GM23338 (cell line): ENCODE measurements around the gene ZNF513. TPM values are rescaled to one million over a fixed set of nuclear protein-coding genes. Genes with fewer than 3 reads are reported as not detected.

Source experiments
- ATAC-seq: fragments of 200-7000 bp; cut with Tn5 transposase; 3 replicates; pipeline ENCODE4 v1.9.1; 2020
- DNase-seq: peaks from one replicate; pipeline ENCODE4 v3.0.0-alpha.2; 2015; ENCODE audit warnings: low spot score
- H2AFZ ChIP-seq: fragments of 200-600 bp; sonication (generic); 2 replicates; pipeline ENCODE4 v1.8.0; 2016; ENCODE audit warnings: antibody characterized with exemption, mild to moderate bottlenecking, moderate library complexity
- H3F3A ChIP-seq: fragments of 200-600 bp; sonication (generic); replicated peaks from 2 replicates; pipeline ENCODE4 v1.8.0; 2017; ENCODE audit warnings: antibody characterized with exemption, mixed run types, low read depth
- H3K27ac ChIP-seq: fragments of 200-600 bp; sonication (generic); 2 replicates; pipeline ENCODE4 v1.6.1; 2016; ENCODE audit warnings: low read depth
- H3K27me3 ChIP-seq: fragments of 200-600 bp; sonication (generic); 2 replicates; pipeline ENCODE4 v1.8.0; 2016; ENCODE audit warnings: mild to moderate bottlenecking, mixed run types, moderate library complexity; ENCODE audit not compliant: insufficient read depth
- H3K36me3 ChIP-seq: fragments of 200-600 bp; sonication (generic); 2 replicates; pipeline ENCODE4 v1.8.0; 2016; ENCODE audit warnings: mild to moderate bottlenecking; ENCODE audit not compliant: insufficient read depth
- H3K4me1 ChIP-seq: fragments of 200-600 bp; sonication (generic); 2 replicates; pipeline ENCODE4 v1.8.0; 2016; ENCODE audit warnings: mild to moderate bottlenecking, moderate library complexity; ENCODE audit not compliant: insufficient read depth
- H3K4me2 ChIP-seq: fragments of 200-600 bp; sonication (generic); 2 replicates; pipeline ENCODE4 v1.7.1; 2017; ENCODE audit warnings: mixed run types
- H3K4me3 ChIP-seq: fragments of 200-600 bp; sonication (generic); 2 replicates; pipeline ENCODE4 v1.6.1; 2016; ENCODE audit warnings: mixed run types
- H3K79me2 ChIP-seq: fragments of 200-600 bp; sonication (generic); replicated peaks from 2 replicates; pipeline ENCODE4 v1.8.0; 2017; ENCODE audit warnings: mild to moderate bottlenecking; ENCODE audit not compliant: insufficient read depth
- H3K9me2 ChIP-seq: fragments of 200-600 bp; sonication (generic); 2 replicates; pipeline ENCODE4 v1.8.0; 2017; ENCODE audit not compliant: insufficient read depth
- H4K20me1 ChIP-seq: fragments of 200-600 bp; sonication (generic); replicated peaks from 2 replicates; pipeline ENCODE4 v1.8.0; 2017; ENCODE audit warnings: mild to moderate bottlenecking; ENCODE audit not compliant: insufficient read depth
- H3K27ac Mint-ChIP-seq: 2 replicates; pipeline ENCODE4 v1.8.0; 2020; ENCODE audit warnings: inconsistent platforms, mild to moderate bottlenecking, moderate library complexity, mixed read lengths
- H3K27me3 Mint-ChIP-seq: 3 replicates; pipeline ENCODE4 v1.8.0; 2022; ENCODE audit warnings: low read depth, mild to moderate bottlenecking, moderate library complexity, mixed read lengths, inconsistent platforms; ENCODE audit not compliant: insufficient read depth, poor library complexity
- H3K36me3 Mint-ChIP-seq: 3 replicates; pipeline ENCODE4 v1.8.0; 2021; ENCODE audit warnings: low read depth, mild to moderate bottlenecking, inconsistent platforms, moderate library complexity, mixed read lengths
- H3K4me1 Mint-ChIP-seq: 3 replicates; pipeline ENCODE4 v1.8.0; 2020; ENCODE audit warnings: mild to moderate bottlenecking, inconsistent platforms, mixed read lengths
- H3K4me3 Mint-ChIP-seq: 3 replicates; pipeline ENCODE4 v1.8.0; 2021; ENCODE audit warnings: moderate library complexity, mild to moderate bottlenecking, inconsistent platforms, mixed read lengths
- H3K9me3 Mint-ChIP-seq: 3 replicates; pipeline ENCODE4 v1.8.0; 2020; ENCODE audit warnings: moderate library complexity, mild to moderate bottlenecking, inconsistent platforms, mixed read lengths
- CREB1 ChIP-seq: fragments of 250-450 bp; sonication (Bioruptor Pico); IDR thresholded peaks from 2 replicates; pipeline ENCODE4 v1.5.0; 2020; ENCODE audit warnings: low read depth, mild to moderate bottlenecking, moderate library complexity
- CTCF ChIP-seq, 2 experiments: fragments of 200-600 bp in 1 of 2; sonication (generic) in 1 of 2; conservative IDR thresholded peaks; 2 replicates each; pipeline versions ENCODE4 v1.5.1 to v1.6.1; 2016 to 2017; ENCODE audit warnings: antibody characterized with exemption in 2 of 2, low read depth in 2 of 2, mild to moderate bottlenecking in 2 of 2, moderate library complexity in 1 of 2
- EZH2 ChIP-seq: fragments of 200-600 bp; sonication (generic); IDR thresholded peaks from one replicate; pipeline ENCODE4 v1.8.0; 2017; ENCODE audit warnings: antibody characterized with exemption, mild to moderate bottlenecking, low read depth; ENCODE audit not compliant: unreplicated experiment
- EZH2phosphoT487 ChIP-seq: fragments of 200-600 bp; sonication (generic); IDR thresholded peaks from one replicate; pipeline ENCODE4 v1.8.1; 2018; ENCODE audit warnings: antibody characterized with exemption; ENCODE audit not compliant: unreplicated experiment
- JUNB ChIP-seq: IDR thresholded peaks from one replicate; pipeline ENCODE4 v1.6.1; 2016; ENCODE audit warnings: antibody characterized with exemption; ENCODE audit not compliant: unreplicated experiment
- NANOG ChIP-seq: IDR thresholded peaks from 2 replicates; pipeline ENCODE4 v1.6.1; 2016; ENCODE audit warnings: antibody characterized with exemption, borderline replicate concordance
- STAT1 ChIP-seq: IDR thresholded peaks from one replicate; pipeline ENCODE4 v1.6.1; 2016; ENCODE audit warnings: antibody characterized with exemption; ENCODE audit not compliant: unreplicated experiment
- ZNF114 ChIP-seq: fragments of 250-450 bp; sonication (Bioruptor Pico); IDR thresholded peaks from 2 replicates; pipeline ENCODE4 v1.5.0; 2020; ENCODE audit warnings: mild to moderate bottlenecking, moderate library complexity
- ZNF331 ChIP-seq: fragments of 250-450 bp; sonication (Bioruptor Pico); IDR thresholded peaks from 2 replicates; pipeline ENCODE4 v1.5.0; 2020; ENCODE audit warnings: low read depth, mild to moderate bottlenecking, moderate library complexity
- polyA plus RNA-seq: library from polyadenylated mRNA; unstranded; fragments of >200 nt; fragmentation: Nextera tagmentation; extraction: Ambion mirVana; gene quantifications from 2 replicates; pipeline ENCODE4 v1.2.1, GENCODE V29; 2016
- total RNA-seq: library from RNA; depleted of rRNA; stranded (reverse); fragments of >200 nt; shearing (Covaris generic); gene quantifications from 2 replicates; pipeline ENCODE4 v1.2.3, GENCODE V29; 2014
- TF ChIP-seq, protein P1 (sequence below): fragments of 250-450 bp; sonication (Bioruptor Pico); IDR thresholded peaks from 2 replicates; pipeline ENCODE4 v1.5.0; 2020; ENCODE audit warnings: mild to moderate bottlenecking, moderate library complexity
- TF ChIP-seq, protein P2 (sequence below): IDR thresholded peaks from one replicate; pipeline ENCODE4 v1.6.1; 2018; ENCODE audit warnings: antibody characterized with exemption; ENCODE audit not compliant: unreplicated experiment
- TF ChIP-seq, protein P3 (sequence below): IDR thresholded peaks from 2 replicates; pipeline ENCODE4 v1.6.1; 2016; ENCODE audit warnings: antibody characterized with exemption

Gene ZNF513
- total and polyA plus RNA-seq, 2 experiments from 2014 or later: 10.4 to 13.2 TPM

- Histone ChIP-seq H4K20me1 (peaks cover 19% of the 10 kb centered on the region; the same call in 1 of the 2 replicates), H3K4me3 (no peak overlapping the region), H3K4me1 (no peaks in the 10 kb centered on the region), H3F3A (peaks cover 16% of the 10 kb centered on the region), H3K27ac (no peak overlapping the region), H3K27me3 (no peaks in the 10 kb centered on the region), H3K79me2 (peaks cover 6% of the 10 kb centered on the region), H3K36me3 (peaks cover 21% of the 10 kb centered on the region), H3K4me2 (no peak overlapping the region), H3K9me2 (no peaks in the 10 kb centered on the region), H2AFZ (no peak overlapping the region)
- no peaks in the 10 kb centered on the region for H3K9me3 Mint-ChIP-seq
- peaks cover 4% of the 10 kb centered on the region for H3K27me3 Mint-ChIP-seq
- H3K4me3 Mint-ChIP-seq: no peak overlapping the region
- H3K27ac Mint-ChIP-seq: no peak overlapping the region
- no peak for DNase-seq
- peaks cover 3% of the 10 kb centered on the region; the same call in 2 of the 3 replicates for H3K4me1 Mint-ChIP-seq
- no peak for TF ChIP-seq EZH2
- no peak for TF ChIP-seq NANOG
- no peak for TF ChIP-seq EZH2phosphoT487
- TF ChIP-seq ZNF331 (CRISPR knock-in tag): no peak
- TF ChIP-seq CREB1 (CRISPR knock-in tag): no peak
- TF ChIP-seq, protein P1, sequence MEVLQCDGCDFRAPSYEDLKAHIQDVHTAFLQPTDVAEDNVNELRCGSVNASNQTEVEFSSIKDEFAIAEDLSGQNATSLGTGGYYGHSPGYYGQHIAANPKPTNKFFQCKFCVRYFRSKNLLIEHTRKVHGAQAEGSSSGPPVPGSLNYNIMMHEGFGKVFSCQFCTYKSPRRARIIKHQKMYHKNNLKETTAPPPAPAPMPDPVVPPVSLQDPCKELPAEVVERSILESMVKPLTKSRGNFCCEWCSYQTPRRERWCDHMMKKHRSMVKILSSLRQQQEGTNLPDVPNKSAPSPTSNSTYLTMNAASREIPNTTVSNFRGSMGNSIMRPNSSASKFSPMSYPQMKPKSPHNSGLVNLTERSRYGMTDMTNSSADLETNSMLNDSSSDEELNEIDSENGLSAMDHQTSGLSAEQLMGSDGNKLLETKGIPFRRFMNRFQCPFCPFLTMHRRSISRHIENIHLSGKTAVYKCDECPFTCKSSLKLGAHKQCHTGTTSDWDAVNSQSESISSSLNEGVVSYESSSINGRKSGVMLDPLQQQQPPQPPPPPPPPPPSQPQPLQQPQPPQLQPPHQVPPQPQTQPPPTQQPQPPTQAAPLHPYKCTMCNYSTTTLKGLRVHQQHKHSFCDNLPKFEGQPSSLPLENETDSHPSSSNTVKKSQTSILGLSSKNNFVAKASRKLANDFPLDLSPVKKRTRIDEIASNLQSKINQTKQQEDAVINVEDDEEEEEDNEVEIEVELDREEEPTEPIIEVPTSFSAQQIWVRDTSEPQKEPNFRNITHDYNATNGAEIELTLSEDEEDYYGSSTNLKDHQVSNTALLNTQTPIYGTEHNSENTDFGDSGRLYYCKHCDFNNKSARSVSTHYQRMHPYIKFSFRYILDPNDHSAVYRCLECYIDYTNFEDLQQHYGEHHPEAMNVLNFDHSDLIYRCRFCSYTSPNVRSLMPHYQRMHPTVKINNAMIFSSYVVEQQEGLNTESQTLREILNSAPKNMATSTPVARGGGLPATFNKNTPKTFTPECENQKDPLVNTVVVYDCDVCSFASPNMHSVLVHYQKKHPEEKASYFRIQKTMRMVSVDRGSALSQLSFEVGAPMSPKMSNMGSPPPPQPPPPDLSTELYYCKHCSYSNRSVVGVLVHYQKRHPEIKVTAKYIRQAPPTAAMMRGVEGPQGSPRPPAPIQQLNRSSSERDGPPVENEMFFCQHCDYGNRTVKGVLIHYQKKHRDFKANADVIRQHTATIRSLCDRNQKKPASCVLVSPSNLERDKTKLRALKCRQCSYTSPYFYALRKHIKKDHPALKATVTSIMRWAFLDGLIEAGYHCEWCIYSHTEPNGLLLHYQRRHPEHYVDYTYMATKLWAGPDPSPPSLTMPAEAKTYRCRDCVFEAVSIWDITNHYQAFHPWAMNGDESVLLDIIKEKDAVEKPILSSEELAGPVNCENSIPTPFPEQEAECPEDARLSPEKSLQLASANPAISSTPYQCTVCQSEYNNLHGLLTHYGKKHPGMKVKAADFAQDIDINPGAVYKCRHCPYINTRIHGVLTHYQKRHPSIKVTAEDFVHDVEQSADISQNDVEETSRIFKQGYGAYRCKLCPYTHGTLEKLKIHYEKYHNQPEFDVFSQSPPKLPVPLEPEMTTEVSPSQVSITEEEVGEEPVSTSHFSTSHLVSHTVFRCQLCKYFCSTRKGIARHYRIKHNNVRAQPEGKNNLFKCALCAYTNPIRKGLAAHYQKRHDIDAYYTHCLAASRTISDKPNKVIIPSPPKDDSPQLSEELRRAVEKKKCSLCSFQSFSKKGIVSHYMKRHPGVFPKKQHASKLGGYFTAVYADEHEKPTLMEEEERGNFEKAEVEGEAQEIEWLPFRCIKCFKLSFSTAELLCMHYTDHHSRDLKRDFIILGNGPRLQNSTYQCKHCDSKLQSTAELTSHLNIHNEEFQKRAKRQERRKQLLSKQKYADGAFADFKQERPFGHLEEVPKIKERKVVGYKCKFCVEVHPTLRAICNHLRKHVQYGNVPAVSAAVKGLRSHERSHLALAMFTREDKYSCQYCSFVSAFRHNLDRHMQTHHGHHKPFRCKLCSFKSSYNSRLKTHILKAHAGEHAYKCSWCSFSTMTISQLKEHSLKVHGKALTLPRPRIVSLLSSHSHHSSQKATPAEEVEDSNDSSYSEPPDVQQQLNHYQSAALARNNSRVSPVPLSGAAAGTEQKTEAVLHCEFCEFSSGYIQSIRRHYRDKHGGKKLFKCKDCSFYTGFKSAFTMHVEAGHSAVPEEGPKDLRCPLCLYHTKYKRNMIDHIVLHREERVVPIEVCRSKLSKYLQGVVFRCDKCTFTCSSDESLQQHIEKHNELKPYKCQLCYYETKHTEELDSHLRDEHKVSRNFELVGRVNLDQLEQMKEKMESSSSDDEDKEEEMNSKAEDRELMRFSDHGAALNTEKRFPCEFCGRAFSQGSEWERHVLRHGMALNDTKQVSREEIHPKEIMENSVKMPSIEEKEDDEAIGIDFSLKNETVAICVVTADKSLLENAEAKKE (CRISPR knock-in tag): no peak
- TF ChIP-seq, protein P2, sequence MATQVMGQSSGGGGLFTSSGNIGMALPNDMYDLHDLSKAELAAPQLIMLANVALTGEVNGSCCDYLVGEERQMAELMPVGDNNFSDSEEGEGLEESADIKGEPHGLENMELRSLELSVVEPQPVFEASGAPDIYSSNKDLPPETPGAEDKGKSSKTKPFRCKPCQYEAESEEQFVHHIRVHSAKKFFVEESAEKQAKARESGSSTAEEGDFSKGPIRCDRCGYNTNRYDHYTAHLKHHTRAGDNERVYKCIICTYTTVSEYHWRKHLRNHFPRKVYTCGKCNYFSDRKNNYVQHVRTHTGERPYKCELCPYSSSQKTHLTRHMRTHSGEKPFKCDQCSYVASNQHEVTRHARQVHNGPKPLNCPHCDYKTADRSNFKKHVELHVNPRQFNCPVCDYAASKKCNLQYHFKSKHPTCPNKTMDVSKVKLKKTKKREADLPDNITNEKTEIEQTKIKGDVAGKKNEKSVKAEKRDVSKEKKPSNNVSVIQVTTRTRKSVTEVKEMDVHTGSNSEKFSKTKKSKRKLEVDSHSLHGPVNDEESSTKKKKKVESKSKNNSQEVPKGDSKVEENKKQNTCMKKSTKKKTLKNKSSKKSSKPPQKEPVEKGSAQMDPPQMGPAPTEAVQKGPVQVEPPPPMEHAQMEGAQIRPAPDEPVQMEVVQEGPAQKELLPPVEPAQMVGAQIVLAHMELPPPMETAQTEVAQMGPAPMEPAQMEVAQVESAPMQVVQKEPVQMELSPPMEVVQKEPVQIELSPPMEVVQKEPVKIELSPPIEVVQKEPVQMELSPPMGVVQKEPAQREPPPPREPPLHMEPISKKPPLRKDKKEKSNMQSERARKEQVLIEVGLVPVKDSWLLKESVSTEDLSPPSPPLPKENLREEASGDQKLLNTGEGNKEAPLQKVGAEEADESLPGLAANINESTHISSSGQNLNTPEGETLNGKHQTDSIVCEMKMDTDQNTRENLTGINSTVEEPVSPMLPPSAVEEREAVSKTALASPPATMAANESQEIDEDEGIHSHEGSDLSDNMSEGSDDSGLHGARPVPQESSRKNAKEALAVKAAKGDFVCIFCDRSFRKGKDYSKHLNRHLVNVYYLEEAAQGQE: no peak
- TF ChIP-seq CTCF (conservative IDR thresholded peaks at IDR 0.05; ENCODE audit: low read depth in 2 of 2): no peak
- no peak for TF ChIP-seq JUNB
- TF ChIP-seq ZNF114 (CRISPR knock-in tag): no peak
- TF ChIP-seq, protein P3, sequence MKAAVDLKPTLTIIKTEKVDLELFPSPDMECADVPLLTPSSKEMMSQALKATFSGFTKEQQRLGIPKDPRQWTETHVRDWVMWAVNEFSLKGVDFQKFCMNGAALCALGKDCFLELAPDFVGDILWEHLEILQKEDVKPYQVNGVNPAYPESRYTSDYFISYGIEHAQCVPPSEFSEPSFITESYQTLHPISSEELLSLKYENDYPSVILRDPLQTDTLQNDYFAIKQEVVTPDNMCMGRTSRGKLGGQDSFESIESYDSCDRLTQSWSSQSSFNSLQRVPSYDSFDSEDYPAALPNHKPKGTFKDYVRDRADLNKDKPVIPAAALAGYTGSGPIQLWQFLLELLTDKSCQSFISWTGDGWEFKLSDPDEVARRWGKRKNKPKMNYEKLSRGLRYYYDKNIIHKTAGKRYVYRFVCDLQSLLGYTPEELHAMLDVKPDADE: no peak
- no peak for TF ChIP-seq STAT1
- peaks cover 55% of the 10 kb centered on the region for H3K36me3 Mint-ChIP-seq
- no peak for ATAC-seq
Measured at GRCh38 chr2:27363933-27364332, 16.6 kb downstream of the ZNF513 start.
